ENCODE results near the gene EXOC3L1.

Gene EXOC3L1

DNA sequence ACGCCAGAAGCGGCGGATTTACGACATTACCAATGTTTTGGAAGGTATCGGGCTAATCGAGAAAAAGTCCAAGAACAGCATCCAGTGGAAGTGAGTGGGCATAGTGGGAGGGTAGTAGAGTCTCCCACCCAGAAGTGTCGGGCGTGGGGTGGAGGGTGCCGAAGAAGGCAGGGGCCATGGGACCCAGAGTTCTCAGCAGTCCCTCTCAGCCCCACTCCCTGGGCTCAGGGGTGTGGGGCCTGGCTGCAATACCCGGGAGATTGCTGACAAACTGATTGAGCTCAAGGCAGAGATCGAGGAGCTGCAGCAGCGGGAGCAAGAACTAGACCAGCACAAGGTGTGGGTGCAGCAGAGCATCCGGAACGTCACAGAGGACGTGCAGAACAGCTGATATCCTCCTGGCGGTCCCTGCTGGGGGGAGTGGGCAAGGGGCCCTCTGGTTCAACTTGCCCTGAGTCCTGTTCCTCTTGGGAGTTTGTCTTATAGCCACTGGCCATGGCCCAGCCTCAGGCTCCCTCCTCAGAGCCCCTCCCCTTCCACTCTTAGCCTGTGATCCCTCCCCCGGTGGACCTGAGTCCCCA is 2.9 kb upstream of the EXOC3L1 start:
- CTCF ChIA-PET: interaction anchor here (0.7 to 1.6 kb wide), 4 partner anchors 30 to 215 kb away, joined by 3 to 6 read pairs (median 4); no protein-coding TSS in a partner anchor
- POLR2A ChIA-PET: interaction anchor here (0.8 to 1.7 kb wide), 6 partner anchors 8 to 174 kb away, joined by 3 to 6 read pairs (median 4); partner anchors contain the start of genes MATCAP1 and TMEM208
- Histone ChIP-seq H3K27ac (ENCODE audit: extremely low read depth, low read depth, low read length) (peak overlapping the region; percentile 61), H3K4me1 (ENCODE audit: control insufficient read depth, insufficient read depth, low read length) (peaks cover 7% of the 10 kb centered on the region), H3K36me3 (ENCODE audit: control insufficient read depth in 2 of 2, insufficient read depth in 1 of 2, low read length in 2 of 2) (peaks cover 7 to 51% of the 10 kb centered on the region in 2 experiments; a peak in 2 of 3 replicates), H3K9me3 (ENCODE audit: control insufficient read depth, insufficient read depth, low read depth, low read length) (no peaks in the 10 kb centered on the region), H3K4me3 (ENCODE audit: low read depth, low read length) (peak overlapping the region; percentile 81)
- TF ChIP-seq ZNF600 (tag by site-specific recombination; IDR thresholded peaks at IDR 0.05) (0 out of 2 replicates have a peak, but pooled peaks have one; percentile 28), ZBTB17 (tag by site-specific recombination; IDR thresholded peaks at IDR 0.05) (peak; percentile 82), OVOL3 (tag by site-specific recombination; IDR thresholded peaks at IDR 0.05) (no peak)

- Histone ChIP-seq H3K4me3 (ENCODE audit: low read depth, low read length) (peak within 1 kb of the TSS; percentile 81), H3K27ac (ENCODE audit: extremely low read depth, low read depth, low read length) (peak within 1 kb of the TSS; percentile 61), H3K36me3 (ENCODE audit: control insufficient read depth in 2 of 2, insufficient read depth in 1 of 2, low read length in 2 of 2) (peaks cover 7 to 44% of the 10 kb centered on the region in 2 experiments; a peak in 2 of 3 replicates), H3K9me3 (ENCODE audit: control insufficient read depth, insufficient read depth, low read depth, low read length) (no peaks in the 10 kb centered on the region), H3K4me1 (ENCODE audit: control insufficient read depth, insufficient read depth, low read length) (peaks cover 7% of the 10 kb centered on the region)
- CTCF ChIA-PET: interaction anchor here (0.7 to 1.6 kb wide), 4 partner anchors 29 to 214 kb away, joined by 3 to 6 read pairs (median 4); no protein-coding TSS in a partner anchor
- POLR2A ChIA-PET: interaction anchor here (0.8 to 1.7 kb wide), 6 partner anchors 9 to 173 kb away, joined by 3 to 6 read pairs (median 4); partner anchors contain the start of genes MATCAP1 and TMEM208
- TF ChIP-seq ZNF629 (tag by site-specific recombination; IDR thresholded peaks at IDR 0.05): peak; percentile 41; the same call in 1 of the 2 replicates
- TF ChIP-seq ZNF830 (tag by site-specific recombination; IDR thresholded peaks at IDR 0.05; ENCODE audit: low read depth): no peak
- no peak for TF ChIP-seq ZNF223 (tag by site-specific recombination; IDR thresholded peaks at IDR 0.05)
- TF ChIP-seq IKZF3 (tag by site-specific recombination; IDR thresholded peaks at IDR 0.05): no peak
- peak; percentile 76 for TF ChIP-seq YY1 (tag by site-specific recombination; IDR thresholded peaks at IDR 0.05)
- TF ChIP-seq ZNF19 (tag by site-specific recombination; IDR thresholded peaks at IDR 0.05; ENCODE audit: low read depth): no peak
- 0 out of 2 replicates have a peak, but pooled peaks have one; percentile 15 for TF ChIP-seq EGR2 (tag by site-specific recombination; IDR thresholded peaks at IDR 0.05; ENCODE audit: low read depth)
- peak; percentile 60; the same call in 1 of the 2 replicates for TF ChIP-seq ZNF561 (tag by site-specific recombination; IDR thresholded peaks at IDR 0.05; ENCODE audit: borderline replicate concordance)
- no peak for TF ChIP-seq SCRT2 (tag by site-specific recombination; IDR thresholded peaks at IDR 0.05)
- TF ChIP-seq ZNF404 (tag by site-specific recombination; IDR thresholded peaks at IDR 0.05): no peak
- TF ChIP-seq, protein P1, sequence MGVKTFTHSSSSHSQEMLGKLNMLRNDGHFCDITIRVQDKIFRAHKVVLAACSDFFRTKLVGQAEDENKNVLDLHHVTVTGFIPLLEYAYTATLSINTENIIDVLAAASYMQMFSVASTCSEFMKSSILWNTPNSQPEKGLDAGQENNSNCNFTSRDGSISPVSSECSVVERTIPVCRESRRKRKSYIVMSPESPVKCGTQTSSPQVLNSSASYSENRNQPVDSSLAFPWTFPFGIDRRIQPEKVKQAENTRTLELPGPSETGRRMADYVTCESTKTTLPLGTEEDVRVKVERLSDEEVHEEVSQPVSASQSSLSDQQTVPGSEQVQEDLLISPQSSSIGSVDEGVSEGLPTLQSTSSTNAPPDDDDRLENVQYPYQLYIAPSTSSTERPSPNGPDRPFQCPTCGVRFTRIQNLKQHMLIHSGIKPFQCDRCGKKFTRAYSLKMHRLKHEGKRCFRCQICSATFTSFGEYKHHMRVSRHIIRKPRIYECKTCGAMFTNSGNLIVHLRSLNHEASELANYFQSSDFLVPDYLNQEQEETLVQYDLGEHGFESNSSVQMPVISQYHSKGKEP (tag by site-specific recombination; IDR thresholded peaks at IDR 0.05): peak; percentile 4; the same call in 1 of the 2 replicates
- 0 out of 2 replicates have a peak, but pooled peaks have one; percentile 14 for TF ChIP-seq HOXA7 (CRISPR knock-in tag; IDR thresholded peaks at IDR 0.05; ENCODE audit: borderline replicate concordance)
- 0 out of 2 replicates have a peak, but pooled peaks have one; percentile 34 for TF ChIP-seq ZXDB (tag by site-specific recombination; IDR thresholded peaks at IDR 0.05)
- 0 out of 2 replicates have a peak, but pooled peaks have one; percentile 12 for TF ChIP-seq SP7 (tag by site-specific recombination; IDR thresholded peaks at IDR 0.05)
- TF ChIP-seq KLF10 (tag by site-specific recombination; IDR thresholded peaks at IDR 0.05): peak; percentile 39; the same call in 1 of the 2 replicates
- TF ChIP-seq, protein P2, sequence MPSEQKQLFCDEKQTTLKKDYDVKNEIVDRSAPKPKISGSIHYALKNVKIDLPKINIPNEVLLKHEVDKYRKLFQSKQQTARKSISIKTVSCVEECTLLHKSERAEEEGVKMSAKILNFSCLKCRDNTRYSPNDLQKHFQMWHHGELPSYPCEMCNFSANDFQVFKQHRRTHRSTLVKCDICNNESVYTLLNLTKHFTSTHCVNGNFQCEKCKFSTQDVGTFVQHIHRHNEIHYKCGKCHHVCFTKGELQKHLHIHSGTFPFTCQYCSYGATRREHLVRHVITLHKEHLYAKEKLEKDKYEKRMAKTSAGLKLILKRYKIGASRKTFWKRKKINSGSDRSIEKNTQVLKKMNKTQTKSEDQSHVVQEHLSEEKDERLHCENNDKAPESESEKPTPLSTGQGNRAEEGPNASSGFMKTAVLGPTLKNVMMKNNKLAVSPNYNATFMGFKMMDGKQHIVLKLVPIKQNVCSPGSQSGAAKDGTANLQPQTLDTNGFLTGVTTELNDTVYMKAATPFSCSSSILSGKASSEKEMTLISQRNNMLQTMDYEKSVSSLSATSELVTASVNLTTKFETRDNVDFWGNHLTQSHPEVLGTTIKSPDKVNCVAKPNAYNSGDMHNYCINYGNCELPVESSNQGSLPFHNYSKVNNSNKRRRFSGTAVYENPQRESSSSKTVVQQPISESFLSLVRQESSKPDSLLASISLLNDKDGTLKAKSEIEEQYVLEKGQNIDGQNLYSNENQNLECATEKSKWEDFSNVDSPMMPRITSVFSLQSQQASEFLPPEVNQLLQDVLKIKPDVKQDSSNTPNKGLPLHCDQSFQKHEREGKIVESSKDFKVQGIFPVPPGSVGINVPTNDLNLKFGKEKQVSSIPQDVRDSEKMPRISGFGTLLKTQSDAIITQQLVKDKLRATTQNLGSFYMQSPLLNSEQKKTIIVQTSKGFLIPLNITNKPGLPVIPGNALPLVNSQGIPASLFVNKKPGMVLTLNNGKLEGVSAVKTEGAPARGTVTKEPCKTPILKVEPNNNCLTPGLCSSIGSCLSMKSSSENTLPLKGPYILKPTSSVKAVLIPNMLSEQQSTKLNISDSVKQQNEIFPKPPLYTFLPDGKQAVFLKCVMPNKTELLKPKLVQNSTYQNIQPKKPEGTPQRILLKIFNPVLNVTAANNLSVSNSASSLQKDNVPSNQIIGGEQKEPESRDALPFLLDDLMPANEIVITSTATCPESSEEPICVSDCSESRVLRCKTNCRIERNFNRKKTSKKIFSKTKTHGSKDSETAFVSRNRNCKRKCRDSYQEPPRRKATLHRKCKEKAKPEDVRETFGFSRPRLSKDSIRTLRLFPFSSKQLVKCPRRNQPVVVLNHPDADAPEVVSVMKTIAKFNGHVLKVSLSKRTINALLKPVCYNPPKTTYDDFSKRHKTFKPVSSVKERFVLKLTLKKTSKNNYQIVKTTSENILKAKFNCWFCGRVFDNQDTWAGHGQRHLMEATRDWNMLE (tag by site-specific recombination; conservative IDR thresholded peaks at IDR 0.05; ENCODE audit: low read depth): peak; percentile 86
- TF ChIP-seq ZNF639 (tag by site-specific recombination; IDR thresholded peaks at IDR 0.05): no peak
- no peak for TF ChIP-seq ZNF239 (tag by site-specific recombination; IDR thresholded peaks at IDR 0.05)
- TF ChIP-seq ZNF660 (tag by site-specific recombination; IDR thresholded peaks at IDR 0.05): peak; percentile 73; the same call in 1 of the 2 replicates
- peak; percentile 57; the same call in 1 of the 2 replicates for TF ChIP-seq KLF16 (tag by site-specific recombination; IDR thresholded peaks at IDR 0.05)
- TF ChIP-seq ZNF335 (tag by site-specific recombination; conservative IDR thresholded peaks at IDR 0.05): peak; percentile 91
These were observed 2.2 kb upstream of the EXOC3L1 start, which contains the start of gene E2F4 for GRCh38 chr16:67191995-67192681. TSS of gene E2F4 (plus strand) at chr16:67192155. CDS start at chr16:67192228, 73 bp downstream.

All from HEK293 (cell line).